K562 (cell line): ENCODE results near the gene INPP4B. TPM values are rescaled to one million over a fixed set of nuclear protein-coding genes. Genes with fewer than 3 reads are reported as not detected.

Source experiments
- ATAC-seq: fragments of 200-7000 bp; cut with Tn5 transposase; 3 replicates; pipeline ENCODE4 v1.9.1; 2020; ENCODE audit warnings: moderate library complexity
- BruUV-seq: library from RNA; stranded (reverse); fragments of 400-500 nt; replicated peaks from 2 replicates; lab custom pipeline; 2021; lab: Mats Ljungman, UMichigan
- CTCF ChIA-PET: fragments of 300-600 bp; formaldehyde crosslinking; extraction: SDS; loops from one replicate; lab custom pipeline; 2021; ENCODE audit warnings: low intra/inter-chr PET ratio; lab: Yijun Ruan, JAX
- POLR2A ChIA-PET: fragments of 300-600, 350-650 bp; sonication (Branson Sonifier 250); formaldehyde crosslinking; extraction: SDS; loops from one replicate; lab custom pipeline; 2021; ENCODE audit warnings: antibody characterized with exemption, inconsistent platforms; lab: Yijun Ruan, JAX
- DNase-seq, 4 experiments: peaks; one replicate each; pipeline versions ENCODE4 v3.0.0 to v3.0.0-alpha.2; 2011 to 2018; ENCODE audit warnings: low spot score in 3 of 4, mixed read lengths in 3 of 4; ENCODE audit errors: extremely low read depth in 1 of 4
- FAIRE-seq: peaks from 2 replicates; lab custom pipeline; 2011; peaks lifted over from hg19 to GRCh38; lab: Jason Lieb, UNC
- H2AFZ ChIP-seq: 2 replicates; pipeline ENCODE4 v1.6.0; 2011; ENCODE audit warnings: low read depth, low read length, control low read depth, inconsistent platforms
- H3K27ac ChIP-seq: fragments of 200-600 bp; 3 replicates; pipeline ENCODE4 v1.8.0; 2011; ENCODE audit warnings: low read depth, mild to moderate bottlenecking, control low read depth, inconsistent platforms, low read length, moderate library complexity, mixed read lengths; ENCODE audit errors: extremely low read depth
- H3K27me3 ChIP-seq, 2 experiments: fragments of 300-600 bp in 1 of 2; 2 replicates in 1 of 2; 3 replicates in 1 of 2; pipeline versions ENCODE4 v1.6.0 to v1.8.0; 2011; ENCODE audit warnings: inconsistent platforms in 2 of 2, low read length in 2 of 2, mild to moderate bottlenecking in 1 of 2, mixed read lengths in 1 of 2, moderate library complexity in 1 of 2; ENCODE audit not compliant: control insufficient read depth in 2 of 2, insufficient read depth in 2 of 2
- H3K36me3 ChIP-seq: fragments of 300-600 bp; 3 replicates; pipeline ENCODE4 v1.8.0; 2011; ENCODE audit warnings: mild to moderate bottlenecking, low read length, inconsistent platforms; ENCODE audit not compliant: control insufficient read depth, insufficient read depth
- H3K4me1 ChIP-seq, 2 experiments: fragments of 200-600 bp in 1 of 2; replicated peaks in 1 of 2; 2 replicates in 1 of 2; 3 replicates in 1 of 2; pipeline versions ENCODE4 v1.5.1 to v1.8.0; 2011; ENCODE audit warnings: inconsistent platforms in 2 of 2, low read length in 2 of 2, mild to moderate bottlenecking in 1 of 2, mixed read lengths in 1 of 2, moderate library complexity in 1 of 2; ENCODE audit not compliant: control insufficient read depth in 2 of 2, insufficient read depth in 2 of 2
- H3K4me2 ChIP-seq: 2 replicates; pipeline ENCODE4 v1.6.1; 2011; ENCODE audit warnings: low read length, control low read depth, inconsistent platforms, mixed read lengths; ENCODE audit not compliant: insufficient read depth
- H3K4me3 ChIP-seq: fragments of 200-600 bp; sonication (generic), shearing (Covaris generic); 2 replicates; pipeline ENCODE4 v1.5.1; 2016; ENCODE audit warnings: control low read depth, inconsistent platforms
- H3K79me2 ChIP-seq: fragments of 200-600 bp; 3 replicates; pipeline ENCODE4 v1.8.0; 2011; ENCODE audit warnings: low read length, inconsistent platforms; ENCODE audit not compliant: control insufficient read depth, insufficient read depth
- H3K9ac ChIP-seq, 2 experiments: 2 replicates each; pipeline versions ENCODE4 v1.6.0 to v1.6.1; 2011; ENCODE audit warnings: low read depth in 2 of 2, low read length in 2 of 2, control low read depth in 1 of 2, inconsistent platforms in 1 of 2, mild to moderate bottlenecking in 1 of 2, mixed read lengths in 1 of 2; ENCODE audit not compliant: insufficient read depth in 1 of 2
- H3K9me1 ChIP-seq: one replicate; pipeline ENCODE4 v1.6.0; 2011; ENCODE audit warnings: inconsistent platforms, mild to moderate bottlenecking, low read length, moderate library complexity; ENCODE audit not compliant: control insufficient read depth, insufficient read depth
- H3K9me3 ChIP-seq: replicated peaks from 2 replicates; pipeline ENCODE4 v1.5.1; 2011; ENCODE audit warnings: low read depth, low read length, inconsistent platforms; ENCODE audit not compliant: control insufficient read depth, insufficient read depth
- H4K20me1 ChIP-seq: replicated peaks from 2 replicates; pipeline ENCODE4 v1.6.1; 2011; ENCODE audit warnings: low read length, inconsistent platforms, mixed read lengths; ENCODE audit not compliant: control insufficient read depth, insufficient read depth
- ATF2 ChIP-seq: sonication (generic); formaldehyde crosslinking; IDR thresholded peaks from 2 replicates; pipeline ENCODE4 v1.8.1; 2022; ENCODE audit warnings: missing genetic modification reagents
- CTCFL ChIP-seq: IDR thresholded peaks from 2 replicates; pipeline ENCODE4 v1.6.1; 2011; ENCODE audit warnings: borderline replicate concordance, low read depth, mild to moderate bottlenecking, moderate library complexity, low read length; ENCODE audit not compliant: insufficient read depth, poor library complexity, severe bottlenecking
- EGR1 ChIP-seq: fragments of 450-650 bp; conservative IDR thresholded peaks from 2 replicates; pipeline ENCODE4 v1.6.1; 2017; ENCODE audit warnings: mild to moderate bottlenecking
- GABPA ChIP-seq: fragments of 200-800 bp; sonication (Bioruptor generic); conservative IDR thresholded peaks from 2 replicates; pipeline ENCODE4 v1.6.1; 2016; ENCODE audit warnings: low read depth, missing genetic modification characterization, missing compliant biosample characterization
- IRF9 ChIP-seq: fragments of 450-650 bp; IDR thresholded peaks from 2 replicates; pipeline ENCODE4 v1.6.1; 2016; ENCODE audit warnings: missing biosample characterization, missing genetic modification characterization
- JUN ChIP-seq, 2 experiments: sonication (generic) in 1 of 2; formaldehyde crosslinking in 1 of 2; IDR thresholded peaks; 2 replicates each; pipeline versions ENCODE4 v1.6.1 to v1.8.0; 2012 to 2022; ENCODE audit warnings: borderline replicate concordance in 2 of 2, mild to moderate bottlenecking in 2 of 2, improper control_type of control experiment in 1 of 2, low read depth in 1 of 2, low read length in 1 of 2, missing genetic modification reagents in 1 of 2
- NCOA1 ChIP-seq: fragments of 450-650 bp; IDR thresholded peaks from 2 replicates; pipeline ENCODE4 v1.6.1; 2016; ENCODE audit warnings: low read depth
- NFATC3 ChIP-seq: fragments of 450-650 bp; IDR thresholded peaks from 2 replicates; pipeline ENCODE4 v1.6.1; 2017; ENCODE audit warnings: mild to moderate bottlenecking
- NR2C2 ChIP-seq, 2 experiments: fragments of 200-800 bp in 1 of 2; sonication (Bioruptor generic) in 1 of 2; sonication (generic) in 1 of 2; formaldehyde crosslinking in 1 of 2; IDR thresholded peaks; 2 replicates each; pipeline versions ENCODE4 v1.6.1 to v1.8.0; 2016 to 2022; ENCODE audit warnings: mild to moderate bottlenecking in 1 of 2, missing compliant biosample characterization in 1 of 2, missing genetic modification characterization in 1 of 2, missing genetic modification reagents in 1 of 2
- RAD51 ChIP-seq: fragments of 450-650 bp; IDR thresholded peaks from 2 replicates; pipeline ENCODE4 v1.7.1; 2016; ENCODE audit warnings: low read depth, mild to moderate bottlenecking, borderline replicate concordance
- TCF7L2 ChIP-seq: fragments of 150-350 bp; IDR thresholded peaks from 2 replicates; pipeline ENCODE4 v1.6.1; 2016; ENCODE audit warnings: low read depth, mild to moderate bottlenecking, low read length, moderate library complexity
- TGIF2 ChIP-seq: sonication (generic); formaldehyde crosslinking; IDR thresholded peaks from 2 replicates; pipeline ENCODE4 v1.8.1; 2022; ENCODE audit warnings: mild to moderate bottlenecking, missing genetic modification reagents, moderate library complexity
- VEZF1 ChIP-seq: fragments of 200-800 bp; sonication (Bioruptor generic); IDR thresholded peaks from 2 replicates; pipeline ENCODE4 v1.6.1; 2017; ENCODE audit warnings: missing genetic modification characterization, missing compliant biosample characterization
- ZNF282 ChIP-seq: sonication (generic); formaldehyde crosslinking; IDR thresholded peaks from 2 replicates; pipeline ENCODE4 v1.8.1; 2023; ENCODE audit warnings: missing genetic modification reagents
- ZNF655 ChIP-seq: fragments of 250-450 bp; sonication (Bioruptor Pico); IDR thresholded peaks from 2 replicates; pipeline ENCODE4 v1.5.0; 2021
- WGBS: fragments of 100-300 bp; shearing (Covaris generic); methylation state at CpG from one replicate; pipeline ENCODE4 v1.1.6; 2016; ENCODE audit warnings: low coverage, mixed read lengths; ENCODE audit not compliant: insufficient coverage; ENCODE audit errors: missing lambda C conversion rate; 5-methylcytosine and 5-hydroxymethylcytosine counted together
- in situ Hi-C: fragments of 300-500 bp; cut with MboI; formaldehyde crosslinking; loops from 4 replicates; pipeline ENCODE4 v1.15.0; 2018; ENCODE audit warnings: inconsistent platforms, mixed read lengths
- intact Hi-C: fragments of 100-400 bp; cut with micrococcal nuclease; formaldehyde crosslinking; loops from 2 replicates; pipeline ENCODE4 v1.14.2; 2022
- polyA plus RNA-seq, 8 experiments: library from polyadenylated mRNA; depleted of rRNA in 4 of 8; stranded (reverse) in 5 of 8; unstranded in 3 of 8; fragments of >200 nt; fragmentation: Nextera tagmentation in 2 of 8; fragmentation: Illumina TruSeq in 1 of 8; extraction: Ambion mirVana in 2 of 8; extraction: Trizol in 1 of 8; gene quantifications; 2 replicates each; pipeline versions ENCODE4 v1.2.1 to v1.2.3, GENCODE V29; 2011 to 2014; ENCODE audit warnings: inconsistent platforms in 1 of 8, missing spikeins in 1 of 8
- total RNA-seq, 7 experiments: library from RNA; depleted of rRNA in 6 of 7; stranded (reverse); fragments of >200 nt in 6 of 7; fragmentation: Illumina TruSeq in 2 of 7; extraction: Trizol in 2 of 7; gene quantifications; 2 replicates each; pipeline versions ENCODE4 v1.2.1 to v1.2.3, GENCODE V29; 2011 to 2021; ENCODE audit warnings: low replicate concordance in 1 of 7

The INPP4B gene
- total and polyA plus RNA-seq, 9 of the 15 experiments (the other 6 are each of a cell fraction or from before 2014, with no cell fraction given) = 0.04 to 0.11 TPM; not detected in 7

GRCh38 chr4:142567199-142567598, 278.9 kb downstream of the INPP4B start:
- no TSS peak for BruUV-seq
- WGBS = 0% methylated on average over 5 of the region's 5 CpGs
- no peaks in the 10 kb centered on the region for H3K4me1 ChIP-seq
- no peaks in the 10 kb centered on the region for H4K20me1 ChIP-seq
- no peak overlapping the region for H3K4me3 ChIP-seq
- in situ Hi-C loops = no loop called here
- H3K27ac ChIP-seq = no peak overlapping the region
- H3K4me2 ChIP-seq = no peak overlapping the region
- ChIA-PET CTCF (no interaction called here), POLR2A (no interaction called here)
- no peaks in the 10 kb centered on the region for H3K9me3 ChIP-seq
- no peak for FAIRE-seq
- no peaks in the 10 kb centered on the region for H3K79me2 ChIP-seq
- H3K9ac ChIP-seq = no peak overlapping the region
- no peaks in the 10 kb centered on the region for H3K27me3 ChIP-seq
- H2AFZ ChIP-seq = no peak overlapping the region
- intact Hi-C loops = no loop called here
- no peaks in the 10 kb centered on the region for H3K36me3 ChIP-seq
- no peaks in the 10 kb centered on the region for H3K9me1 ChIP-seq
- ATAC-seq = no peak
- no peak for DNase-seq
- no peak for TF ChIP-seq NR2C2 (CRISPR knock-in tag; IDR thresholded peaks at IDR 0.05)
- no peak for TF ChIP-seq NR2C2 (tag; IDR thresholded peaks at IDR 0.05)
- no peak for TF ChIP-seq GABPA
- TF ChIP-seq NCOA1 = no peak
- TF ChIP-seq CTCFL = no peak
- no peak for TF ChIP-seq ZNF655 (CRISPR knock-in tag)
- TF ChIP-seq ATF2 (CRISPR knock-in tag) = no peak
- TF ChIP-seq JUN (IDR thresholded peaks at IDR 0.05; ENCODE audit: borderline replicate concordance, low read depth, low read length) = no peak
- TF ChIP-seq JUN (CRISPR knock-in tag; IDR thresholded peaks at IDR 0.05; ENCODE audit: borderline replicate concordance) = no peak
- no peak for TF ChIP-seq RAD51
- TF ChIP-seq TGIF2 = no peak
- no peak for TF ChIP-seq IRF9 (tag)
- no peak for TF ChIP-seq TCF7L2
- TF ChIP-seq VEZF1 (CRISPR knock-in tag) = no peak
- no peak for TF ChIP-seq ZNF282 (CRISPR knock-in tag)
- TF ChIP-seq EGR1 = no peak
- no peak for TF ChIP-seq NFATC3
